GM23338 (cell line): ENCODE measurements around the gene CARD16. TPM values are rescaled to one million over a fixed set of nuclear protein-coding genes. Genes with fewer than 3 reads are reported as not detected.

Source experiments
- ATAC-seq: fragments of 200-7000 bp; cut with Tn5 transposase; 3 replicates; pipeline ENCODE4 v1.9.1; 2020
- DNase-seq: peaks from one replicate; pipeline ENCODE4 v3.0.0-alpha.2; 2015; ENCODE audit warnings: low spot score
- H2AFZ ChIP-seq: fragments of 200-600 bp; sonication (generic); 2 replicates; pipeline ENCODE4 v1.8.0; 2016; ENCODE audit warnings: antibody characterized with exemption, mild to moderate bottlenecking, moderate library complexity
- H3F3A ChIP-seq: fragments of 200-600 bp; sonication (generic); replicated peaks from 2 replicates; pipeline ENCODE4 v1.8.0; 2017; ENCODE audit warnings: antibody characterized with exemption, mixed run types, low read depth
- H3K27ac ChIP-seq: fragments of 200-600 bp; sonication (generic); 2 replicates; pipeline ENCODE4 v1.6.1; 2016; ENCODE audit warnings: low read depth
- H3K27me3 ChIP-seq: fragments of 200-600 bp; sonication (generic); 2 replicates; pipeline ENCODE4 v1.8.0; 2016; ENCODE audit warnings: mild to moderate bottlenecking, mixed run types, moderate library complexity; ENCODE audit not compliant: insufficient read depth
- H3K36me3 ChIP-seq: fragments of 200-600 bp; sonication (generic); 2 replicates; pipeline ENCODE4 v1.8.0; 2016; ENCODE audit warnings: mild to moderate bottlenecking; ENCODE audit not compliant: insufficient read depth
- H3K4me1 ChIP-seq: fragments of 200-600 bp; sonication (generic); 2 replicates; pipeline ENCODE4 v1.8.0; 2016; ENCODE audit warnings: mild to moderate bottlenecking, moderate library complexity; ENCODE audit not compliant: insufficient read depth
- H3K4me2 ChIP-seq: fragments of 200-600 bp; sonication (generic); 2 replicates; pipeline ENCODE4 v1.7.1; 2017; ENCODE audit warnings: mixed run types
- H3K4me3 ChIP-seq: fragments of 200-600 bp; sonication (generic); 2 replicates; pipeline ENCODE4 v1.6.1; 2016; ENCODE audit warnings: mixed run types
- H3K79me2 ChIP-seq: fragments of 200-600 bp; sonication (generic); replicated peaks from 2 replicates; pipeline ENCODE4 v1.8.0; 2017; ENCODE audit warnings: mild to moderate bottlenecking; ENCODE audit not compliant: insufficient read depth
- H3K9me2 ChIP-seq: fragments of 200-600 bp; sonication (generic); 2 replicates; pipeline ENCODE4 v1.8.0; 2017; ENCODE audit not compliant: insufficient read depth
- H4K20me1 ChIP-seq: fragments of 200-600 bp; sonication (generic); replicated peaks from 2 replicates; pipeline ENCODE4 v1.8.0; 2017; ENCODE audit warnings: mild to moderate bottlenecking; ENCODE audit not compliant: insufficient read depth
- H3K27ac Mint-ChIP-seq: 2 replicates; pipeline ENCODE4 v1.8.0; 2020; ENCODE audit warnings: inconsistent platforms, mild to moderate bottlenecking, moderate library complexity, mixed read lengths
- H3K27me3 Mint-ChIP-seq: 3 replicates; pipeline ENCODE4 v1.8.0; 2022; ENCODE audit warnings: low read depth, mild to moderate bottlenecking, moderate library complexity, mixed read lengths, inconsistent platforms; ENCODE audit not compliant: insufficient read depth, poor library complexity
- H3K36me3 Mint-ChIP-seq: 3 replicates; pipeline ENCODE4 v1.8.0; 2021; ENCODE audit warnings: low read depth, mild to moderate bottlenecking, inconsistent platforms, moderate library complexity, mixed read lengths
- H3K4me1 Mint-ChIP-seq: 3 replicates; pipeline ENCODE4 v1.8.0; 2020; ENCODE audit warnings: mild to moderate bottlenecking, inconsistent platforms, mixed read lengths
- H3K4me3 Mint-ChIP-seq: 3 replicates; pipeline ENCODE4 v1.8.0; 2021; ENCODE audit warnings: moderate library complexity, mild to moderate bottlenecking, inconsistent platforms, mixed read lengths
- H3K9me3 Mint-ChIP-seq: 3 replicates; pipeline ENCODE4 v1.8.0; 2020; ENCODE audit warnings: moderate library complexity, mild to moderate bottlenecking, inconsistent platforms, mixed read lengths
- EZH2 ChIP-seq: fragments of 200-600 bp; sonication (generic); IDR thresholded peaks from one replicate; pipeline ENCODE4 v1.8.0; 2017; ENCODE audit warnings: antibody characterized with exemption, mild to moderate bottlenecking, low read depth; ENCODE audit not compliant: unreplicated experiment
- EZH2phosphoT487 ChIP-seq: fragments of 200-600 bp; sonication (generic); IDR thresholded peaks from one replicate; pipeline ENCODE4 v1.8.1; 2018; ENCODE audit warnings: antibody characterized with exemption; ENCODE audit not compliant: unreplicated experiment
- JUNB ChIP-seq: IDR thresholded peaks from one replicate; pipeline ENCODE4 v1.6.1; 2016; ENCODE audit warnings: antibody characterized with exemption; ENCODE audit not compliant: unreplicated experiment
- NANOG ChIP-seq: IDR thresholded peaks from 2 replicates; pipeline ENCODE4 v1.6.1; 2016; ENCODE audit warnings: antibody characterized with exemption, borderline replicate concordance
- POLR2AphosphoS5 ChIP-seq: IDR thresholded peaks from 2 replicates; pipeline ENCODE4 v1.6.1; 2016; ENCODE audit warnings: antibody characterized with exemption, low read depth
- STAT1 ChIP-seq: IDR thresholded peaks from one replicate; pipeline ENCODE4 v1.6.1; 2016; ENCODE audit warnings: antibody characterized with exemption; ENCODE audit not compliant: unreplicated experiment
- ZNF331 ChIP-seq: fragments of 250-450 bp; sonication (Bioruptor Pico); IDR thresholded peaks from 2 replicates; pipeline ENCODE4 v1.5.0; 2020; ENCODE audit warnings: low read depth, mild to moderate bottlenecking, moderate library complexity
- polyA plus RNA-seq: library from polyadenylated mRNA; unstranded; fragments of >200 nt; fragmentation: Nextera tagmentation; extraction: Ambion mirVana; gene quantifications from 2 replicates; pipeline ENCODE4 v1.2.1, GENCODE V29; 2016
- total RNA-seq: library from RNA; depleted of rRNA; stranded (reverse); fragments of >200 nt; shearing (Covaris generic); gene quantifications from 2 replicates; pipeline ENCODE4 v1.2.3, GENCODE V29; 2014
- TF ChIP-seq, protein P1 (sequence below), 2 experiments: fragments of 200-600 bp in 1 of 2; sonication (generic) in 1 of 2; conservative IDR thresholded peaks; 2 replicates each; pipeline versions ENCODE4 v1.5.1 to v1.6.1; 2016 to 2017; ENCODE audit warnings: antibody characterized with exemption in 2 of 2, low read depth in 2 of 2, mild to moderate bottlenecking in 2 of 2, moderate library complexity in 1 of 2
- TF ChIP-seq, protein P2 (sequence below): fragments of 250-450 bp; sonication (Bioruptor Pico); IDR thresholded peaks from 2 replicates; pipeline ENCODE4 v1.5.0; 2020; ENCODE audit warnings: mild to moderate bottlenecking, moderate library complexity
- TF ChIP-seq, protein P3 (sequence below): IDR thresholded peaks from 2 replicates; pipeline ENCODE4 v1.6.1; 2016; ENCODE audit warnings: antibody characterized with exemption

The CARD16 gene
- total and polyA plus RNA-seq, 2 experiments from 2014 or later = not detected

DNA sequence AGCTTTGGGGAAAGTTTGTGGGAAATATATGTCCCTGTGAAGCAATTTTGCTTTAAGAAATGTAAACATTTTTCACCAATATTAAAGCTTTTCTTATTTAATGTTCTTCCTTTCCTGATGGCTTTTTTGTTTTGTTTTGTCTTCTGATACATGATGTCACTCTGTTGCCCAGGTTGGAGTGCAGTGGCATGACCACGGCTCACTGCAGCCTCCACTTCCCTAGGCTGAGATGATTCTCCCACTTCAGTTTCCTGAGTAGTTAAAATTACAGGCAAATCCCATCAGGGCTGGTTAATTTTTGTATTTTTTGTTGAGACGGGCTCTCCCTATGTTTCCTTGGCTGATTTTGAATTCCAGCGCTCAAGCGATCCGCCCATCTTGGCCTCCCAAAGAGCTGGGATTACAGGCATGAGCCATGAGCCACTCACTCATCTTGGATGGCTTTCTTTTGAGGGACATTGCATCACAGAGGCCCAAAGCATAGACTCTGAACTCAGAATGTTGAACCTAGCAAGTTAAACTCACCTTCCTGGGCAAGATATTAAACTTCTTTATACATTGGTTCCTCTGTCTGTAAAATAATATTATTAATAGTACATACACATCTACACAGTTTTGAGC, 651 bp upstream of the CARD16 start:
- H3K79me2 ChIP-seq = no peaks in the 10 kb centered on the region
- no peaks in the 10 kb centered on the region for H3K36me3 ChIP-seq
- no peak for ATAC-seq
- peak overlapping the region; percentile 72; the same call in 1 of the 2 replicates for H2AFZ ChIP-seq
- H3K4me1 ChIP-seq = no peaks in the 10 kb centered on the region; the same call in 1 of the 2 replicates
- no peaks in the 10 kb centered on the region for H3F3A ChIP-seq
- DNase-seq = no peak
- Mint-ChIP-seq H3K9me3 (no peaks in the 10 kb centered on the region), H3K36me3 (no peaks in the 10 kb centered on the region), H3K27me3 (no peaks in the 10 kb centered on the region), H3K4me1 (no peaks in the 10 kb centered on the region), H3K27ac (no peak overlapping the region), H3K4me3 (no peak overlapping the region)
- H3K9me2 ChIP-seq = 0 out of 2 replicates have a peak, but pooled peaks cover 5% of the 10 kb centered on the region
- H4K20me1 ChIP-seq = no peaks in the 10 kb centered on the region
- TF ChIP-seq EZH2phosphoT487 (no peak), POLR2AphosphoS5 (no peak), ZNF331 (CRISPR knock-in tag) (no peak), NANOG (no peak), STAT1 (no peak), EZH2 (no peak), JUNB (no peak)
- TF ChIP-seq, protein P1, sequence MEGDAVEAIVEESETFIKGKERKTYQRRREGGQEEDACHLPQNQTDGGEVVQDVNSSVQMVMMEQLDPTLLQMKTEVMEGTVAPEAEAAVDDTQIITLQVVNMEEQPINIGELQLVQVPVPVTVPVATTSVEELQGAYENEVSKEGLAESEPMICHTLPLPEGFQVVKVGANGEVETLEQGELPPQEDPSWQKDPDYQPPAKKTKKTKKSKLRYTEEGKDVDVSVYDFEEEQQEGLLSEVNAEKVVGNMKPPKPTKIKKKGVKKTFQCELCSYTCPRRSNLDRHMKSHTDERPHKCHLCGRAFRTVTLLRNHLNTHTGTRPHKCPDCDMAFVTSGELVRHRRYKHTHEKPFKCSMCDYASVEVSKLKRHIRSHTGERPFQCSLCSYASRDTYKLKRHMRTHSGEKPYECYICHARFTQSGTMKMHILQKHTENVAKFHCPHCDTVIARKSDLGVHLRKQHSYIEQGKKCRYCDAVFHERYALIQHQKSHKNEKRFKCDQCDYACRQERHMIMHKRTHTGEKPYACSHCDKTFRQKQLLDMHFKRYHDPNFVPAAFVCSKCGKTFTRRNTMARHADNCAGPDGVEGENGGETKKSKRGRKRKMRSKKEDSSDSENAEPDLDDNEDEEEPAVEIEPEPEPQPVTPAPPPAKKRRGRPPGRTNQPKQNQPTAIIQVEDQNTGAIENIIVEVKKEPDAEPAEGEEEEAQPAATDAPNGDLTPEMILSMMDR (conservative IDR thresholded peaks at IDR 0.05; ENCODE audit: low read depth in 2 of 2) = no peak
- H3K27me3 ChIP-seq = no peaks in the 10 kb centered on the region
- no peak overlapping the region for H3K4me2 ChIP-seq
- H3K27ac ChIP-seq = no peak overlapping the region
- H3K4me3 ChIP-seq = no peak overlapping the region

DNA sequence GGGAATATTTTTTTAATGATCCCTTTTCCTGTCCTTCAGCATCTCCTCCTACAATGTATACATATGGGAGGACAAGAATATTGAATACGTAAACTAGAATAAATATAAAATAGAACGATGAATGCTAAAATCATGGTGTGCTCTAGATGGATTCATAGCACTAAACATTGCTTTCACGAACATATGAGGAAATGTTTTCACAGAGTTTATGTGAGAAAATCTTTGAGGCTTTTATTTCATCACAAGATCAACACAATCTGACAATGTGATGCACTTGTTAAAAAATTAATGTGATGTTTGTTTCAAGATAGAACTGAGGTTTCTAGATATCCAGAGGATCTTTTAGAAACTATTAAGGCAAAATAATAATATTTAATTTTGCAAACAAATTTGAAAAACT, 3.0 kb downstream of the CARD16 start:
- Histone ChIP-seq H3K4me3 (no peak overlapping the region), H3F3A (no peaks in the 10 kb centered on the region), H3K79me2 (no peaks in the 10 kb centered on the region), H2AFZ (no peak overlapping the region), H4K20me1 (no peaks in the 10 kb centered on the region), H3K27ac (no peak overlapping the region), H3K4me1 (no peaks in the 10 kb centered on the region; the same call in 1 of the 2 replicates), H3K9me2 (peaks cover 17% of the 10 kb centered on the region), H3K4me2 (no peak overlapping the region), H3K36me3 (no peaks in the 10 kb centered on the region), H3K27me3 (no peaks in the 10 kb centered on the region)
- Mint-ChIP-seq H3K36me3 (peaks cover 3% of the 10 kb centered on the region; the same call in 1 of the 3 replicates), H3K27ac (no peak overlapping the region), H3K4me3 (no peak overlapping the region), H3K9me3 (no peaks in the 10 kb centered on the region), H3K27me3 (no peaks in the 10 kb centered on the region), H3K4me1 (no peaks in the 10 kb centered on the region; the same call in 2 of the 3 replicates)
- no peak for ATAC-seq
- DNase-seq = no peak
- TF ChIP-seq, protein P2, sequence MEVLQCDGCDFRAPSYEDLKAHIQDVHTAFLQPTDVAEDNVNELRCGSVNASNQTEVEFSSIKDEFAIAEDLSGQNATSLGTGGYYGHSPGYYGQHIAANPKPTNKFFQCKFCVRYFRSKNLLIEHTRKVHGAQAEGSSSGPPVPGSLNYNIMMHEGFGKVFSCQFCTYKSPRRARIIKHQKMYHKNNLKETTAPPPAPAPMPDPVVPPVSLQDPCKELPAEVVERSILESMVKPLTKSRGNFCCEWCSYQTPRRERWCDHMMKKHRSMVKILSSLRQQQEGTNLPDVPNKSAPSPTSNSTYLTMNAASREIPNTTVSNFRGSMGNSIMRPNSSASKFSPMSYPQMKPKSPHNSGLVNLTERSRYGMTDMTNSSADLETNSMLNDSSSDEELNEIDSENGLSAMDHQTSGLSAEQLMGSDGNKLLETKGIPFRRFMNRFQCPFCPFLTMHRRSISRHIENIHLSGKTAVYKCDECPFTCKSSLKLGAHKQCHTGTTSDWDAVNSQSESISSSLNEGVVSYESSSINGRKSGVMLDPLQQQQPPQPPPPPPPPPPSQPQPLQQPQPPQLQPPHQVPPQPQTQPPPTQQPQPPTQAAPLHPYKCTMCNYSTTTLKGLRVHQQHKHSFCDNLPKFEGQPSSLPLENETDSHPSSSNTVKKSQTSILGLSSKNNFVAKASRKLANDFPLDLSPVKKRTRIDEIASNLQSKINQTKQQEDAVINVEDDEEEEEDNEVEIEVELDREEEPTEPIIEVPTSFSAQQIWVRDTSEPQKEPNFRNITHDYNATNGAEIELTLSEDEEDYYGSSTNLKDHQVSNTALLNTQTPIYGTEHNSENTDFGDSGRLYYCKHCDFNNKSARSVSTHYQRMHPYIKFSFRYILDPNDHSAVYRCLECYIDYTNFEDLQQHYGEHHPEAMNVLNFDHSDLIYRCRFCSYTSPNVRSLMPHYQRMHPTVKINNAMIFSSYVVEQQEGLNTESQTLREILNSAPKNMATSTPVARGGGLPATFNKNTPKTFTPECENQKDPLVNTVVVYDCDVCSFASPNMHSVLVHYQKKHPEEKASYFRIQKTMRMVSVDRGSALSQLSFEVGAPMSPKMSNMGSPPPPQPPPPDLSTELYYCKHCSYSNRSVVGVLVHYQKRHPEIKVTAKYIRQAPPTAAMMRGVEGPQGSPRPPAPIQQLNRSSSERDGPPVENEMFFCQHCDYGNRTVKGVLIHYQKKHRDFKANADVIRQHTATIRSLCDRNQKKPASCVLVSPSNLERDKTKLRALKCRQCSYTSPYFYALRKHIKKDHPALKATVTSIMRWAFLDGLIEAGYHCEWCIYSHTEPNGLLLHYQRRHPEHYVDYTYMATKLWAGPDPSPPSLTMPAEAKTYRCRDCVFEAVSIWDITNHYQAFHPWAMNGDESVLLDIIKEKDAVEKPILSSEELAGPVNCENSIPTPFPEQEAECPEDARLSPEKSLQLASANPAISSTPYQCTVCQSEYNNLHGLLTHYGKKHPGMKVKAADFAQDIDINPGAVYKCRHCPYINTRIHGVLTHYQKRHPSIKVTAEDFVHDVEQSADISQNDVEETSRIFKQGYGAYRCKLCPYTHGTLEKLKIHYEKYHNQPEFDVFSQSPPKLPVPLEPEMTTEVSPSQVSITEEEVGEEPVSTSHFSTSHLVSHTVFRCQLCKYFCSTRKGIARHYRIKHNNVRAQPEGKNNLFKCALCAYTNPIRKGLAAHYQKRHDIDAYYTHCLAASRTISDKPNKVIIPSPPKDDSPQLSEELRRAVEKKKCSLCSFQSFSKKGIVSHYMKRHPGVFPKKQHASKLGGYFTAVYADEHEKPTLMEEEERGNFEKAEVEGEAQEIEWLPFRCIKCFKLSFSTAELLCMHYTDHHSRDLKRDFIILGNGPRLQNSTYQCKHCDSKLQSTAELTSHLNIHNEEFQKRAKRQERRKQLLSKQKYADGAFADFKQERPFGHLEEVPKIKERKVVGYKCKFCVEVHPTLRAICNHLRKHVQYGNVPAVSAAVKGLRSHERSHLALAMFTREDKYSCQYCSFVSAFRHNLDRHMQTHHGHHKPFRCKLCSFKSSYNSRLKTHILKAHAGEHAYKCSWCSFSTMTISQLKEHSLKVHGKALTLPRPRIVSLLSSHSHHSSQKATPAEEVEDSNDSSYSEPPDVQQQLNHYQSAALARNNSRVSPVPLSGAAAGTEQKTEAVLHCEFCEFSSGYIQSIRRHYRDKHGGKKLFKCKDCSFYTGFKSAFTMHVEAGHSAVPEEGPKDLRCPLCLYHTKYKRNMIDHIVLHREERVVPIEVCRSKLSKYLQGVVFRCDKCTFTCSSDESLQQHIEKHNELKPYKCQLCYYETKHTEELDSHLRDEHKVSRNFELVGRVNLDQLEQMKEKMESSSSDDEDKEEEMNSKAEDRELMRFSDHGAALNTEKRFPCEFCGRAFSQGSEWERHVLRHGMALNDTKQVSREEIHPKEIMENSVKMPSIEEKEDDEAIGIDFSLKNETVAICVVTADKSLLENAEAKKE (CRISPR knock-in tag) = no peak
- no peak for TF ChIP-seq STAT1
- no peak for TF ChIP-seq ZNF331 (CRISPR knock-in tag)
- TF ChIP-seq, protein P3, sequence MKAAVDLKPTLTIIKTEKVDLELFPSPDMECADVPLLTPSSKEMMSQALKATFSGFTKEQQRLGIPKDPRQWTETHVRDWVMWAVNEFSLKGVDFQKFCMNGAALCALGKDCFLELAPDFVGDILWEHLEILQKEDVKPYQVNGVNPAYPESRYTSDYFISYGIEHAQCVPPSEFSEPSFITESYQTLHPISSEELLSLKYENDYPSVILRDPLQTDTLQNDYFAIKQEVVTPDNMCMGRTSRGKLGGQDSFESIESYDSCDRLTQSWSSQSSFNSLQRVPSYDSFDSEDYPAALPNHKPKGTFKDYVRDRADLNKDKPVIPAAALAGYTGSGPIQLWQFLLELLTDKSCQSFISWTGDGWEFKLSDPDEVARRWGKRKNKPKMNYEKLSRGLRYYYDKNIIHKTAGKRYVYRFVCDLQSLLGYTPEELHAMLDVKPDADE = no peak
